OCI-LY7 (cell line): ENCODE data around the gene CEP290. TPM values are rescaled to one million over a fixed set of nuclear protein-coding genes. Genes with fewer than 3 reads are reported as not detected.

Experiments
- BruUV-seq: library from RNA; stranded (reverse); fragments of 400-500 nt; replicated peaks from 2 replicates; lab custom pipeline; 2021; lab: Mats Ljungman, UMichigan
- CTCF ChIA-PET: fragments of 300-600 bp; sonication (Branson Sonifier 250); formaldehyde crosslinking; loops from one replicate; lab custom pipeline; 2022; ENCODE audit warnings: antibody characterized with exemption; ENCODE audit not compliant: unreplicated experiment; lab: Charles Lee
- POLR2A ChIA-PET: fragments of 300-600 bp; sonication (Branson Sonifier 250); formaldehyde crosslinking; loops from one replicate; lab custom pipeline; 2022; ENCODE audit warnings: antibody characterized with exemption; lab: Charles Lee
- DNase-seq: peaks from one replicate; pipeline ENCODE4 v3.0.0-alpha.2; 2015; ENCODE audit warnings: low spot score
- H2AFZ ChIP-seq: fragments of 200-600 bp; sonication (generic), shearing (Covaris generic); 2 replicates; pipeline ENCODE4 v1.6.1; 2014; ENCODE audit warnings: mild to moderate bottlenecking, antibody characterized with exemption, low read length, moderate library complexity
- H3K27ac ChIP-seq: fragments of 200-600 bp; sonication (generic); 2 replicates; pipeline ENCODE4 v1.5.1; 2014; ENCODE audit warnings: mixed run types, low read depth, mild to moderate bottlenecking, moderate library complexity, low read length, inconsistent platforms; ENCODE audit not compliant: poor library complexity, severe bottlenecking
- H3K36me3 ChIP-seq: fragments of 200-600 bp; sonication (generic); 2 replicates; pipeline ENCODE4 v1.6.1; 2014; ENCODE audit warnings: mild to moderate bottlenecking, antibody characterized with exemption, low read length, moderate library complexity, mixed read lengths; ENCODE audit not compliant: insufficient read depth
- H3K4me1 ChIP-seq: fragments of 200-600 bp; sonication (generic); 2 replicates; pipeline ENCODE4 v1.5.1; 2014; ENCODE audit warnings: mild to moderate bottlenecking, low read length; ENCODE audit not compliant: insufficient read depth, poor library complexity, severe bottlenecking
- H3K4me2 ChIP-seq: fragments of 200-600 bp; sonication (generic); 2 replicates; pipeline ENCODE4 v1.6.1; 2014; ENCODE audit warnings: mild to moderate bottlenecking, low read length
- H3K4me3 ChIP-seq: fragments of 200-600 bp; sonication (generic); 2 replicates; pipeline ENCODE4 v1.5.1; 2014; ENCODE audit warnings: mild to moderate bottlenecking, low read depth, low read length; ENCODE audit not compliant: poor library complexity, severe bottlenecking
- H3K79me2 ChIP-seq: fragments of 200-600 bp; sonication (generic); 2 replicates; pipeline ENCODE4 v1.6.1; 2016; ENCODE audit warnings: low read depth, mild to moderate bottlenecking, low read length, moderate library complexity, mixed read lengths; ENCODE audit not compliant: insufficient read depth
- H3K9me2 ChIP-seq: fragments of 200-600 bp; sonication (generic); 2 replicates; pipeline ENCODE4 v1.6.1; 2016; ENCODE audit warnings: mild to moderate bottlenecking, low read length, mixed read lengths; ENCODE audit not compliant: insufficient read depth
- H3K9me3 ChIP-seq: fragments of 200-600 bp; sonication (generic); 2 replicates; pipeline ENCODE4 v1.6.1; 2014; ENCODE audit warnings: mild to moderate bottlenecking, mixed run types, low read length, mixed read lengths
- H4K20me1 ChIP-seq: fragments of 200-600 bp; sonication (generic); 2 replicates; pipeline ENCODE4 v1.6.1; 2014; ENCODE audit warnings: mild to moderate bottlenecking, antibody characterized with exemption, low read length, moderate library complexity, mixed read lengths; ENCODE audit not compliant: insufficient read depth
- EZH2phosphoT487 ChIP-seq: fragments of 200-600 bp; sonication (generic); IDR thresholded peaks from 2 replicates; pipeline ENCODE4 v1.6.1; 2018; ENCODE audit warnings: low read depth, borderline replicate concordance, mild to moderate bottlenecking, mixed run types, antibody characterized with exemption, low read length, moderate library complexity, mixed read lengths
- intact Hi-C: fragments of 100-400 bp; cut with micrococcal nuclease; formaldehyde crosslinking; loops from one replicate; pipeline ENCODE4 v1.10.0; 2022; ENCODE audit not compliant: unreplicated experiment
- total RNA-seq, 2 experiments: library from RNA; depleted of rRNA in 1 of 2; stranded (reverse); fragments of >200 nt in 1 of 2; shearing (Covaris generic) in 1 of 2; gene quantifications; 2 replicates each; pipeline ENCODE4 v1.2.3, GENCODE V29; 2014 to 2022
- TF ChIP-seq, protein P1 (sequence below): fragments of 200-600 bp; sonication (generic); conservative IDR thresholded peaks from 2 replicates; pipeline ENCODE4 v1.5.1; 2014; ENCODE audit warnings: mild to moderate bottlenecking, antibody characterized with exemption, low read length, moderate library complexity, mixed read lengths

CEP290 gene
- total RNA-seq, 2 experiments from 2014 or later: 12.6 to 22.4 TPM

DNA sequence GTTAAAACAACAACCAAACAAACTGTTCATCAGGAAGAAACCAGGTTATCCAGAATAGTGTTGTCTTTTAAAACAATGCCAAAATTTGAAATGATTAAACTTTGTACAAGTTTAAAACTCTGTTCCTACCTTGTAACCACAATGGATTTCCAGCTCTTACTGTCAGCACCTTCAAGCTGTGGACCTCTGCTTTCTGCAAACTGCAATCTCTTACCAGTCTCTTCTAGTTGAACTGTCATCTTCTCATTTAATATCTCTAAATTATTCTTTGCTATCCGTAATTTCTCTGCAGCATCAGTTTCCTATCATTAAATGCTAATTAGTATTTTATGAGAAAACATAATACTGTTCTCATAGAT lies 83.2 kb downstream of the CEP290 start:
- POLR2A ChIA-PET: interaction anchor here (1.1 kb wide), 1 partner anchor 9 kb away, joined by 3 read pairs; no protein-coding TSS in a partner anchor
- Histone ChIP-seq H2AFZ (no peak overlapping the region), H3K4me1 (no peaks in the 10 kb centered on the region), H3K36me3 (peaks cover 60% of the 10 kb centered on the region), H3K9me2 (no peaks in the 10 kb centered on the region), H3K4me2 (no peak overlapping the region), H3K9me3 (no peaks in the 10 kb centered on the region), H3K27ac (no peak overlapping the region), H3K79me2 (no peaks in the 10 kb centered on the region), H3K4me3 (no peak overlapping the region), H4K20me1 (no peaks in the 10 kb centered on the region)
- intact Hi-C loops: no loop called here
- CTCF ChIA-PET: no interaction called here
- no TSS peak for BruUV-seq
- no peak for TF ChIP-seq EZH2phosphoT487
- TF ChIP-seq, protein P1, sequence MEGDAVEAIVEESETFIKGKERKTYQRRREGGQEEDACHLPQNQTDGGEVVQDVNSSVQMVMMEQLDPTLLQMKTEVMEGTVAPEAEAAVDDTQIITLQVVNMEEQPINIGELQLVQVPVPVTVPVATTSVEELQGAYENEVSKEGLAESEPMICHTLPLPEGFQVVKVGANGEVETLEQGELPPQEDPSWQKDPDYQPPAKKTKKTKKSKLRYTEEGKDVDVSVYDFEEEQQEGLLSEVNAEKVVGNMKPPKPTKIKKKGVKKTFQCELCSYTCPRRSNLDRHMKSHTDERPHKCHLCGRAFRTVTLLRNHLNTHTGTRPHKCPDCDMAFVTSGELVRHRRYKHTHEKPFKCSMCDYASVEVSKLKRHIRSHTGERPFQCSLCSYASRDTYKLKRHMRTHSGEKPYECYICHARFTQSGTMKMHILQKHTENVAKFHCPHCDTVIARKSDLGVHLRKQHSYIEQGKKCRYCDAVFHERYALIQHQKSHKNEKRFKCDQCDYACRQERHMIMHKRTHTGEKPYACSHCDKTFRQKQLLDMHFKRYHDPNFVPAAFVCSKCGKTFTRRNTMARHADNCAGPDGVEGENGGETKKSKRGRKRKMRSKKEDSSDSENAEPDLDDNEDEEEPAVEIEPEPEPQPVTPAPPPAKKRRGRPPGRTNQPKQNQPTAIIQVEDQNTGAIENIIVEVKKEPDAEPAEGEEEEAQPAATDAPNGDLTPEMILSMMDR: no peak
- DNase-seq: no peak

GRCh38 chr12:88057994-88058718 lies 83.7 kb downstream of the CEP290 start:
- no peak overlapping the region for H2AFZ ChIP-seq
- H3K36me3 ChIP-seq: peaks cover 59% of the 10 kb centered on the region
- no peak overlapping the region for H3K4me3 ChIP-seq
- BruUV-seq: no TSS peak
- TF ChIP-seq, protein P1: no peak
- no peak for TF ChIP-seq EZH2phosphoT487
- no peak overlapping the region for H3K27ac ChIP-seq
- H3K79me2 ChIP-seq: no peaks in the 10 kb centered on the region
- H3K9me2 ChIP-seq: no peaks in the 10 kb centered on the region
- H3K9me3 ChIP-seq: no peaks in the 10 kb centered on the region
- H4K20me1 ChIP-seq: no peaks in the 10 kb centered on the region
- intact Hi-C loops: no loop called here
- H3K4me1 ChIP-seq: no peaks in the 10 kb centered on the region
- H3K4me2 ChIP-seq: no peak overlapping the region
- ChIA-PET POLR2A (interaction anchor here (1.1 kb wide), 1 partner anchor 10 kb away, joined by 3 read pairs; no protein-coding TSS in a partner anchor), CTCF (no interaction called here)
- no peak for DNase-seq

DNA sequence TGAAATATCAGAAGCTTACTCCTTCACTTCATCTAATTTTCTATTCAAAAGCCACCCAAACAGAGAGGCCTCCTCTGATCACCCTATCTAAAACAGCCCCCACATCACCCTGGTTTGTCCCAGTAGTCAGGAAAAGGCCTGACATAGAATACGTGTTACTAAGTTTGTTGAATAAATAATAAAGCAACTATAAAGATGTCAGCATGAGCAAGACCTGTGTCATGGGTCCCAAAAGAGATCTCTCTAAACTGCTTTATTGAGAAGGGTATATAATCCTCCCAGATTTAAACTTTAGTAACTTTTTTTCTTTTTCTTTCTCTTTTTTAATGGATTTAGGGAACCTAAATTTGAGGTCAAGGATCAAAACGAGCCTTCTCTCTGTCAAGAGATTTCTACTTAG lies 85.3 kb downstream of the CEP290 start:
- peaks cover 62% of the 10 kb centered on the region; the same call in 1 of the 2 replicates for H3K36me3 ChIP-seq
- TF ChIP-seq, protein P1: no peak
- no peak for TF ChIP-seq EZH2phosphoT487
- H3K27ac ChIP-seq: no peak overlapping the region
- no peaks in the 10 kb centered on the region for H3K9me3 ChIP-seq
- H3K4me3 ChIP-seq: no peak overlapping the region
- no peak overlapping the region for H2AFZ ChIP-seq
- H4K20me1 ChIP-seq: no peaks in the 10 kb centered on the region
- no peaks in the 10 kb centered on the region for H3K9me2 ChIP-seq
- no TSS peak for BruUV-seq
- no peak for DNase-seq
- no peak overlapping the region for H3K4me2 ChIP-seq
- ChIA-PET POLR2A (interaction anchor here (0.5 to 2.0 kb wide), 3 partner anchors 14 to 1261 kb away, joined by 3 to 6 read pairs (median 3); no protein-coding TSS in a partner anchor), CTCF (no interaction called here)
- H3K79me2 ChIP-seq: no peaks in the 10 kb centered on the region
- H3K4me1 ChIP-seq: no peaks in the 10 kb centered on the region
- intact Hi-C loops: no loop called here
